Activated CD4-positive, alpha-beta T cell treated with anti-CD3 and anti-CD28 coated beads, Interleukin-2, amount 50 U/mL, for 4 hours (primary cell): ENCODE measurements around the gene ZNF408.

ENCODE experiments used
- DNase-seq, 2 experiments: peaks; one replicate each; pipeline ENCODE4 v3.0.0-alpha.2; 2020

ZNF408 gene

GRCh38 chr11:46676436-46677158 is 24.2 kb upstream of the ZNF408 start:
- no peak for DNase-seq

- DNase-seq: no peak
These were observed 23.7 kb upstream of the ZNF408 start for GRCh38 chr11:46677169-46677568.

- no peak for DNase-seq
These were observed 22.7 kb upstream of the ZNF408 start for GRCh38 chr11:46677991-46678740.

- DNase-seq: no peak
These were observed 22.1 kb upstream of the ZNF408 start for GRCh38 chr11:46678741-46679130.

GRCh38 chr11:46679241-46680163 is 21.3 kb upstream of the ZNF408 start:
- no peak for DNase-seq

- DNase-seq: no peak
These were observed 20.6 kb upstream of the ZNF408 start for GRCh38 chr11:46680164-46680760.

GRCh38 chr11:46680815-46681214 is 20.0 kb upstream of the ZNF408 start:
- no peak for DNase-seq

GRCh38 chr11:46681814-46682213 is 19.0 kb upstream of the ZNF408 start:
- DNase-seq: no peak

- no peak for DNase-seq
These were observed 17.8 kb upstream of the ZNF408 start for GRCh38 chr11:46682773-46683752.

GRCh38 chr11:46684367-46684766 is 16.5 kb upstream of the ZNF408 start:
- no peak for DNase-seq

GRCh38 chr11:46686886-46687795 is 13.7 kb upstream of the ZNF408 start:
- no peak for DNase-seq

GRCh38 chr11:46690702-46691101 is 10.1 kb upstream of the ZNF408 start:
- no peak for DNase-seq

GRCh38 chr11:46692450-46692849 is 8.4 kb upstream of the ZNF408 start:
- no peak for DNase-seq

GRCh38 chr11:46693597-46694012 is 7.2 kb upstream of the ZNF408 start:
- no peak for DNase-seq

- no peak for DNase-seq
These were observed 6.8 kb upstream of the ZNF408 start for GRCh38 chr11:46694072-46694471.

- DNase-seq: no peak
These were observed 6.2 kb upstream of the ZNF408 start for GRCh38 chr11:46694607-46695006.

GRCh38 chr11:46695345-46696211 is 5.3 kb upstream of the ZNF408 start:
- DNase-seq: no peak

GRCh38 chr11:46696212-46696558 is 4.6 kb upstream of the ZNF408 start:
- DNase-seq: no peak

GRCh38 chr11:46697303-46697702 is 3.5 kb upstream of the ZNF408 start:
- DNase-seq: no peak

GRCh38 chr11:46697723-46698122 is 3.1 kb upstream of the ZNF408 start:
- DNase-seq: no peak
